Neutrophil (primary cell): ENCODE measurements around the gene OTUB2.
A peak's percentile ranks its signal among the peaks of the same experiment; 100 is the strongest.

ENCODE experiments used
- H3K27ac ChIP-seq: fragments of 200-600 bp; sonication (generic); 2 replicates; pipeline ENCODE4 v1.5.1; 2016; ENCODE audit warnings: mild to moderate bottlenecking, moderate library complexity
- H3K27me3 ChIP-seq: fragments of 200-600 bp; sonication (generic); 2 replicates; pipeline ENCODE4 v1.6.0; 2016; ENCODE audit warnings: mild to moderate bottlenecking
- H3K36me3 ChIP-seq: fragments of 200-600 bp; sonication (generic); 2 replicates; pipeline ENCODE4 v1.5.1; 2017
- H3K4me1 ChIP-seq, 2 experiments: fragments of 200-600 bp in 1 of 2; sonication (generic) in 1 of 2; 1 replicate in 1 of 2; 2 replicates in 1 of 2; pipeline versions ENCODE4 v1.5.1 to v1.6.1; 2013 to 2016; ENCODE audit warnings: low read depth in 1 of 2, low read length in 1 of 2, mild to moderate bottlenecking in 1 of 2, moderate library complexity in 1 of 2; ENCODE audit not compliant: control insufficient read depth in 1 of 2, insufficient read depth in 1 of 2
- H3K4me3 ChIP-seq, 2 experiments: fragments of 200-600 bp in 1 of 2; sonication (generic) in 1 of 2; 1 replicate in 1 of 2; 2 replicates in 1 of 2; pipeline ENCODE4 v1.5.1; 2013 to 2016; ENCODE audit warnings: low read depth in 1 of 2, low read length in 1 of 2, mild to moderate bottlenecking in 1 of 2, moderate library complexity in 1 of 2
- H3K9me3 ChIP-seq: fragments of 200-600 bp; sonication (generic); 2 replicates; pipeline ENCODE4 v1.5.1; 2016
- TF ChIP-seq, protein P1 (sequence below): fragments of 200-600 bp; sonication (generic); IDR thresholded peaks from 2 replicates; pipeline ENCODE4 v1.5.1; 2016; ENCODE audit warnings: antibody characterized with exemption

OTUB2 gene

DNA sequence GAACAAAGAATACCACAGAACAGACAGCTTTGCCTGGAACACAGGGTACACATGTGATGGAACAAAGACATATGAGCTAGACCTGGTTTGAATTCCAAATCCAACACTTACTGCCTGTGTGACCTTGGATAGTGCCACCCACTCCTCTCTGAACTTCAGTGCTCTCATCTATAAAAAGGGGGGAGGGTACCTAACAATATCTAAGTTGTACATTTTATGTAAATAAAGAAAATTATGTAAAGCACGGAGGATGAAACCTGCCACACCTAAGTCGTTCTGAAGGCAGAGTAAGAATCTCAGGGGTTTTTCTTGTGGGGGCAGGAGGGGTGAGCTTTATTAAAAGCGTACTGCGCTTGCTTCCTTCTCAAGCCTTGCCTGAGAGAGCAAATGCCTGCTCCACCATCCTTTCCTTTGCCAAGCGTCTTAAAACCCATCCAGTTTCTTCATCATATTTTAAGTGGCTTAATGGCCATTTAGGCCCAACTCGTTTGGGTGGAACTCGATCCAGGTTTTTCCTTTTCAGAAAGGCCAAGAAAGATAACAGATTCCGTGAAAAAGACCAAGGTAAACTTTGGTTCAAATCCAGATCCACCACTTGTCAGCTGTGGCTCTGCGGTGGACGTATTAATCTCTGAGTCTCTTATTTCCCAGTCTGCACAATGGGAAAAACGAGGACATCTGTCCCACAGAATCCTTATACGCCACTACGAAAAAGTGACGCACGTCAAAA, 53.9 kb downstream of the OTUB2 start:
- Histone ChIP-seq H3K4me3 (peak overlapping the region; percentile 77 to 95), H3K36me3 (peaks cover 9% of the 10 kb centered on the region), H3K9me3 (no peaks in the 10 kb centered on the region), H3K27me3 (no peaks in the 10 kb centered on the region), H3K4me1 (peaks cover 22 to 26% of the 10 kb centered on the region in 2 experiments), H3K27ac (peak overlapping the region; percentile 74)
- TF ChIP-seq, protein P1, sequence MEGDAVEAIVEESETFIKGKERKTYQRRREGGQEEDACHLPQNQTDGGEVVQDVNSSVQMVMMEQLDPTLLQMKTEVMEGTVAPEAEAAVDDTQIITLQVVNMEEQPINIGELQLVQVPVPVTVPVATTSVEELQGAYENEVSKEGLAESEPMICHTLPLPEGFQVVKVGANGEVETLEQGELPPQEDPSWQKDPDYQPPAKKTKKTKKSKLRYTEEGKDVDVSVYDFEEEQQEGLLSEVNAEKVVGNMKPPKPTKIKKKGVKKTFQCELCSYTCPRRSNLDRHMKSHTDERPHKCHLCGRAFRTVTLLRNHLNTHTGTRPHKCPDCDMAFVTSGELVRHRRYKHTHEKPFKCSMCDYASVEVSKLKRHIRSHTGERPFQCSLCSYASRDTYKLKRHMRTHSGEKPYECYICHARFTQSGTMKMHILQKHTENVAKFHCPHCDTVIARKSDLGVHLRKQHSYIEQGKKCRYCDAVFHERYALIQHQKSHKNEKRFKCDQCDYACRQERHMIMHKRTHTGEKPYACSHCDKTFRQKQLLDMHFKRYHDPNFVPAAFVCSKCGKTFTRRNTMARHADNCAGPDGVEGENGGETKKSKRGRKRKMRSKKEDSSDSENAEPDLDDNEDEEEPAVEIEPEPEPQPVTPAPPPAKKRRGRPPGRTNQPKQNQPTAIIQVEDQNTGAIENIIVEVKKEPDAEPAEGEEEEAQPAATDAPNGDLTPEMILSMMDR: no peak

DNA sequence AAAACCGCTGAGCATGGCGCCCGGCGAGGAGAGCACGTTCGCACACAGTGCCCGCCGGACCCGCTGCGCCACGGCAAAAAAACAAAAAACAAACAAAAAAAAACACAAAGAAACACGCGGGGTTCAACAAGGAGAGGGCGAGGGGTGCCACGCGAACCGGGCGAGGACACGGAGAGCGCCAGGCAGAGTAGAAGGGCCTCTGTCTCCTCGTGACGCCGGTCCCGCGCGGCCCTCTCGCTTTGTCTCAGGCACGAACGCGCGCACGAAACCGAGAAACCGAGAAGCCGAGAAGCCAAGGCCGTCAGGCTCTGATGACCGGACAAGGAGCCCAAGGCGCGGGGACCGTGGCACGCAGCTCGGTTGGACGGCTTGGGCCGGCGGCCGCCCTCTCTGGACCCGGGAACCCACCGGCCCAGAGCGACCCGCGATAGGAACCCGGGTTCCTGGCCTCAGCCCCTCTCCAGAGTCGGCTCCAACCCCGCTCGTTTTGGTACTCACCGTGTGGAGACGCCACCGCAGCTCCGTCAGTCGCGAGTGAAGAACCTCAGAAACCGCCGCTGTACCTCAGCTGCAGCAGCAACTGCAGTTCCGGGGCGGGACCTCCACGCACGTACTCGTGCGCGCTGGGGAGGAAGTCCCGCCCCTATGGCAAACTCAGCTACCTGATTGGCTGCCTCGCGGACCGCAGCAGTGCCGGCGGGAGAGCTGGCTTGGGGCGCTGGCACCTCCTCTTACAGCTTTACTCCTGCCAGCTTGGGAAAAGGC, 54.7 kb downstream of the OTUB2 start, which contains the start of the genes DDX24 and IFI27L1:
TSS of gene DDX24 (minus strand) at position 582 of the 765 bp plus-strand sequence. CDS start 1,460 bp downstream, outside the sequence.
TSS of gene IFI27L1 (plus strand) at position 690 of the 765 bp plus-strand sequence. CDS start 15,628 bp downstream, outside the sequence.
- H3K4me1 ChIP-seq: peaks cover 22 to 26% of the 10 kb centered on the region in 2 experiments
- TF ChIP-seq, protein P1: no peak

DNA sequence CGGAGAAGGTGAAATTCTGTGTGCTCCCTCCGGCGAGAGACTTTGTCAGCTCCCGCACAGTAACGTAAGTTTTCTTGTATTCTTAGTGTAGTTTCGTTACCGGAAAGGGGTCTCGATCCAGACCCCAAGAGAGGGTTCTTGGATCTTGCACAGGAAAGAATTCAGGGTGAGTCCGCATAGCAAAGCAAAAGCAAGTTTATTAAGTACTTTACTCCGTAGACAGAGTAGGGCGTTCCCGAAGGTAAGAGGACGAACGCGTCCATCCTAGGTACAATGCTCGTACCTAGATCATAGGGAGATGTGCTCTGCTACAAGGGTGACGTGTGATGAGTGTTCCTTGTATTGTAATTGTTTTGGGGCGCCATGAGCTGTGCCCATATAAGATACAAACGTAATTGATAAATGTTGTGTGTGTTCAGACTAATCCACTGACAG, 55.3 kb downstream of the OTUB2 start:
- Histone ChIP-seq H3K36me3 (peaks cover 9% of the 10 kb centered on the region), H3K9me3 (no peaks in the 10 kb centered on the region), H3K4me3 (peak overlapping the region; percentile 77 to 95), H3K27ac (peak overlapping the region; percentile 74), H3K4me1 (peaks cover 22 to 26% of the 10 kb centered on the region in 2 experiments), H3K27me3 (no peaks in the 10 kb centered on the region)
- TF ChIP-seq, protein P1: no peak

More for the DNA sequence above, 54.7 kb downstream of the OTUB2 start, which contains the start of the genes DDX24 and IFI27L1:
- Histone ChIP-seq H3K4me3 (peak within 1 kb of the TSS; percentile 77 to 95), H3K27me3 (no peaks in the 10 kb centered on the region), H3K36me3 (peaks cover 9% of the 10 kb centered on the region), H3K9me3 (no peaks in the 10 kb centered on the region), H3K27ac (peak within 1 kb of the TSS; percentile 74)

DNA sequence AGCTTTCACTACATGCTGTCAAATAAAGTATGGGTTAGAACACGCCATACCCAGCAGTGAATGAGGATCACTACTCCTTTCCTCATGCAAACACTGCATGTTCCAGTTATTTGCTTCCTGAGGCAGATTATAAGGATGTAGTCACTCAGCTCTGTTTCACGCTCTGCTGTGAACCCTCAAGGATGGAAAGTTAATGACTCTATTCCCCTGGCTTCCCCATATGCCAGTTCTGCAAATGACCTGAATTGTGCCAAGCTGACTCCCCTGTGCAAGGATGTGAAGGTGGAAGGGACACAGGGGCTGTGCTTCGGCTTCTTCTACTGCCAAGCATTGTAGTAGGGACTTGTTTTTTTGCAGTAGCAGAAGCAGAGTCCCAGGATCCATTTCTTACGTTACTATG, 61.8 kb downstream of the OTUB2 start:
- Histone ChIP-seq H3K4me3 (no peak overlapping the region), H3K27me3 (no peaks in the 10 kb centered on the region), H3K9me3 (no peaks in the 10 kb centered on the region), H3K36me3 (no peaks in the 10 kb centered on the region), H3K4me1 (no peaks in the 10 kb centered on the region), H3K27ac (no peak overlapping the region)
- TF ChIP-seq, protein P1: no peak

DNA sequence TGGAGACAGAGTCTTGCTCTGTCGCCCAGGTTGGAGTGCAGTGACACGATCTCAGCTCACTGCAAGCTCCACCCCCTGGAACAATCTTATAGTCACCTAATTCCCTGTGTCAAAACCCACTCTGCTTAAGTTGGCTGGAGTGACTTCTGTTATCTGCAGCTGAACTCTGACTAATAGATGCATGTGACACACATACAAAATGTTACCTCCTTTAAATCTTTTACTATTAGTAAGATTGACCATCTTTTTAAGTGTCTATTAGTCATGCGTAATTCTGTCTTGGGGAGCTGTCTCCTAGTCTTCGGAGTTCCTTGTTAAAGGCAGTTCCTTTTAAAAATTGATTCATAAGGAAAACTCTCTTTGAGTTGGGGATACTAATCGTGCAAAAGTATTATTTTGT, 62.4 kb downstream of the OTUB2 start:
- Histone ChIP-seq H3K27ac (no peak overlapping the region), H3K4me1 (no peaks in the 10 kb centered on the region), H3K9me3 (no peaks in the 10 kb centered on the region), H3K27me3 (no peaks in the 10 kb centered on the region), H3K36me3 (no peaks in the 10 kb centered on the region), H3K4me3 (no peak overlapping the region)
- TF ChIP-seq, protein P1: no peak
